Kidney (tissue), 14 donors: ENCODE measurements around the gene UNCX. TPM values are rescaled to one million over a fixed set of nuclear protein-coding genes. Genes with fewer than 3 reads are reported as not detected.
A peak's percentile ranks its signal among the peaks of the same experiment; 100 is the strongest.
"Not testable (repeated sequence)": the region's sequence is repeated elsewhere in the genome, so short reads cannot be mapped to it uniquely, and the experiment has no call there.

Source experiments
- DNase-seq, 5 donors: peaks; one replicate each; pipeline ENCODE4 v3.0.0-alpha.2; 2013 to 2020
- FAIRE-seq: peaks from 2 replicates; lab custom pipeline; 2012; peaks lifted over from hg19 to GRCh38; lab: Jason Lieb, UNC
- H3K27ac ChIP-seq, 2 donors: one replicate each; pipeline ENCODE4 v1.7.0; 2013; ENCODE audit warnings: low read depth in 2 of 2, low read length in 2 of 2, inconsistent platforms in 1 of 2
- H3K27me3 ChIP-seq: one replicate; pipeline ENCODE4 v1.7.1; 2013; ENCODE audit warnings: low read length, inconsistent platforms; ENCODE audit not compliant: control insufficient read depth, insufficient read depth
- H3K36me3 ChIP-seq, 3 donors: one replicate each; pipeline versions ENCODE4 v1.7.0 to v1.7.1; 2013; ENCODE audit warnings: low read length in 3 of 3, control low read depth in 1 of 3, inconsistent platforms in 1 of 3; ENCODE audit not compliant: insufficient read depth in 3 of 3, control insufficient read depth in 2 of 3
- H3K4me1 ChIP-seq, 3 donors: one replicate each; pipeline versions ENCODE4 v1.7.0 to v1.7.1; 2013; ENCODE audit warnings: low read length in 3 of 3, inconsistent platforms in 1 of 3, low read depth in 1 of 3; ENCODE audit not compliant: control insufficient read depth in 2 of 3, insufficient read depth in 2 of 3
- H3K4me3 ChIP-seq, 3 donors: one replicate each; pipeline versions ENCODE4 v1.7.0 to v1.8.1; 2013; ENCODE audit warnings: low read length in 3 of 3, control low read depth in 1 of 3, inconsistent platforms in 1 of 3
- H3K9ac ChIP-seq, 3 donors: one replicate each; pipeline versions ENCODE4 v1.7.0 to v1.7.1; 2013; ENCODE audit warnings: low read length in 3 of 3, control low read depth in 1 of 3, inconsistent platforms in 1 of 3
- H3K9me3 ChIP-seq, 3 donors: one replicate each; pipeline versions ENCODE4 v1.7.0 to v1.7.1; 2013; ENCODE audit warnings: low read length in 3 of 3, control low read depth in 1 of 3, inconsistent platforms in 1 of 3; ENCODE audit not compliant: control insufficient read depth in 2 of 3, insufficient read depth in 1 of 3
- intact Hi-C: fragments of 100-400 bp; cut with DNase I; formaldehyde crosslinking; loops from one replicate; pipeline ENCODE4 v1.11.1; 2022
- polyA plus RNA-seq: library from polyadenylated mRNA; stranded (reverse); fragments of 350-450 nt; fragmentation: Illumina TruSeq; extraction: RNeasy Lipid Tissue Mini Kit (QIAGEN cat#74804); gene quantifications from one replicate; pipeline ENCODE4 v1.2.3, GENCODE V29; 2014; ENCODE audit warnings: low read depth, low replicate concordance; ENCODE audit not compliant: insufficient read depth
- total RNA-seq: library from RNA; stranded (reverse); fragmentation: NEBNext Ultra II Directional; extraction: Animal tissue kit (Norgen Biotek cat#: 25700); gene quantifications from one replicate; pipeline ENCODE4 v1.2.1, GENCODE V29; 2021
- TF ChIP-seq, protein P1 (sequence below): IDR thresholded peaks from 3 replicates; pipeline ENCODE4 v1.5.1; 2012; ENCODE audit warnings: mild to moderate bottlenecking, moderate library complexity, borderline replicate concordance; ENCODE audit not compliant: insufficient read depth; ENCODE audit errors: extremely low read depth
- donor health status: control.
- donor health status: control.
- donor health status: control.
- donor health status: control.
- donor health status: control.
- donor health status: DM: yes; HTN: yes; CAD: no.
- donor health status: Normal renal cell carcinoma (clear cell type).

Gene UNCX
- total and polyA plus RNA-seq, 2 donors from 2014 or later: 1.4 to 2.0 TPM

DNA sequence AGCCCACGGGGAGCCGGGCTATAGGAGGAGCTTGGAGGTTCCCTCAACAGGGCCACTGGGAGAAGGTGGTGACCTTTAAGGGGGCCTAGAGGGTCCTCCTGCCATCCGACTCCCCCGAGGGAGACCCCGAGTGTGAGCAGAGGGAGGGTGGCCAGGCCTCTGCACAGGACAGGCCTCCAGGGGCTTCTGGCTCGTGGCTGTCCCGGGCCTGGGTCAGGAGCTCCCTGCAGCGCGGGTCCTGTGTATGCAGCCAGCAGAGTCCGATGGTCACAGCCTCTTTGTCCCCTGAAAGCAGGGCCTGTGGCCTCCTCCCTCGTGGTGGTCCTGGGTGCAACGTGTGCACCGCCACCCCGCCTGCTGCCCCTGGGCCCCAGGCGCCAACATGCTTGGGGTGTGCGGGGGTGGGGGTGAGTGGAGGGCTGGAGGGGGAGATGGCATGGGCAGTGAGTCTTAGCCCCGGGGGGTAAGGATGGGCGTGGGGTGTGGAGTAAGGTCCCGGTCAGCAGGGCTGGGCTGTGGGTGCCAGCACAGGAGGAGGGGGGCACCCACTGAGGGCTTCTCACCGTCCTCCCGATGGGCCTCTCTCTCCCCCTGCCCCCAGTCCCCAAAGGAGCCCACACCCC is 27.1 kb downstream of the UNCX start:
- peak in 3 of 5 donors; percentile 1 to 55 (median 47) for DNase-seq
- no peaks in the 10 kb centered on the region for H3K4me1 ChIP-seq
- H3K27me3 ChIP-seq: no peaks in the 10 kb centered on the region
- no peak overlapping the region for H3K9ac ChIP-seq
- intact Hi-C loops: no loop called here
- TF ChIP-seq, protein P1, sequence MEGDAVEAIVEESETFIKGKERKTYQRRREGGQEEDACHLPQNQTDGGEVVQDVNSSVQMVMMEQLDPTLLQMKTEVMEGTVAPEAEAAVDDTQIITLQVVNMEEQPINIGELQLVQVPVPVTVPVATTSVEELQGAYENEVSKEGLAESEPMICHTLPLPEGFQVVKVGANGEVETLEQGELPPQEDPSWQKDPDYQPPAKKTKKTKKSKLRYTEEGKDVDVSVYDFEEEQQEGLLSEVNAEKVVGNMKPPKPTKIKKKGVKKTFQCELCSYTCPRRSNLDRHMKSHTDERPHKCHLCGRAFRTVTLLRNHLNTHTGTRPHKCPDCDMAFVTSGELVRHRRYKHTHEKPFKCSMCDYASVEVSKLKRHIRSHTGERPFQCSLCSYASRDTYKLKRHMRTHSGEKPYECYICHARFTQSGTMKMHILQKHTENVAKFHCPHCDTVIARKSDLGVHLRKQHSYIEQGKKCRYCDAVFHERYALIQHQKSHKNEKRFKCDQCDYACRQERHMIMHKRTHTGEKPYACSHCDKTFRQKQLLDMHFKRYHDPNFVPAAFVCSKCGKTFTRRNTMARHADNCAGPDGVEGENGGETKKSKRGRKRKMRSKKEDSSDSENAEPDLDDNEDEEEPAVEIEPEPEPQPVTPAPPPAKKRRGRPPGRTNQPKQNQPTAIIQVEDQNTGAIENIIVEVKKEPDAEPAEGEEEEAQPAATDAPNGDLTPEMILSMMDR: no peak
- H3K36me3 ChIP-seq: no peaks in the 10 kb centered on the region
- no peak overlapping the region for H3K27ac ChIP-seq
- no peaks in the 10 kb centered on the region for H3K9me3 ChIP-seq
- FAIRE-seq: no peak
- H3K4me3 ChIP-seq: no peak overlapping the region

DNA sequence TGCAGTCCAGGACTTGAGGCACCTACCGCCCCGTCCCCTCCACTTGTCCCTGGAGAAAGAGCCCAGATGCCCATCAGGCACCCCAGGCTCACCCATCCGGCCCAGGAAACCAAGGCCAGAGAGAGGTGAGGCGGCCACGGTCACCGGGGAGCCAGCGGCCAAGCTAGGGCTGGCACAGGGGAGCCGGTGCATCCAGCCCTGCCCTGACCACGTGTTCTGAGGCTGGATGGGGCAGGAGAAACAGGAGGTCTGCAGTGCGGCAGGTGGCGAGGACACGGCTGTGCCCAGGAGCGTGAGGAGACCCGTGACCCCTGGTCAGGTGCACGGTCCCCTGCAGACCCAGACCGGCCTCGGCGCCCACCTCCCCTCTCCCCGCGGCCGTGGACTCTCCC is 27.6 kb downstream of the UNCX start:
- no peak for FAIRE-seq
- no peaks in the 10 kb centered on the region for H3K27me3 ChIP-seq
- no peak overlapping the region for H3K9ac ChIP-seq

DNA sequence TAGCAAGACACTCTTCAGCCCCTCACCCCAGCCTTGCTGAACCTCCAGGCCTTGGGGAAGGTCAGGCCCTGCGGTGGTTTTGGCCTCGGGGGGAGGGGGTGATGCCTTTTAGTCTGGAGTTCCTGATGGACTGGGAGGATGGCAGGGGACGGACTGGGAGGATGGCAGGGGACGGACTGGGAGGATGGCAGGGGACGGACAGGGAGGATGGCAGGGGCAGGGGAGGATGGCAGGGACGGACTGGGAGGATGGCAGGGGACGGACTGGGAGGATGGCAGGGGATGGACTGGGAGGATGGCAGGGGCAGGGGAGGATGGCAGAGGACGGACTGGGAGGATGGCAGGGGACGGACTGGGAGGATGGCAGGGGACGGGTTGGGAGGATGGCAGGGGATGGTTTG is 28.4 kb downstream of the UNCX start:
- intact Hi-C loops, H3K9ac ChIP-seq, H3K27ac ChIP-seq, H3K36me3 ChIP-seq, FAIRE-seq, H3K4me1 ChIP-seq, H3K27me3 ChIP-seq, H3K4me3 ChIP-seq, H3K9me3 ChIP-seq: not testable (repeated sequence)
- DNase-seq: peak in 1 of 5 donors; percentile 37

More for the DNA sequence above, 27.6 kb downstream of the UNCX start:
- Histone ChIP-seq H3K4me3 (no peak overlapping the region), H3K27ac (no peak overlapping the region), H3K9me3 (no peaks in the 10 kb centered on the region), H3K36me3 (no peaks in the 10 kb centered on the region), H3K4me1 (no peaks in the 10 kb centered on the region)
- TF ChIP-seq, protein P1: no peak
- DNase-seq: peak in 3 of 5 donors; percentile 39 to 58 (median 50)
- intact Hi-C loops: no loop called here

DNA sequence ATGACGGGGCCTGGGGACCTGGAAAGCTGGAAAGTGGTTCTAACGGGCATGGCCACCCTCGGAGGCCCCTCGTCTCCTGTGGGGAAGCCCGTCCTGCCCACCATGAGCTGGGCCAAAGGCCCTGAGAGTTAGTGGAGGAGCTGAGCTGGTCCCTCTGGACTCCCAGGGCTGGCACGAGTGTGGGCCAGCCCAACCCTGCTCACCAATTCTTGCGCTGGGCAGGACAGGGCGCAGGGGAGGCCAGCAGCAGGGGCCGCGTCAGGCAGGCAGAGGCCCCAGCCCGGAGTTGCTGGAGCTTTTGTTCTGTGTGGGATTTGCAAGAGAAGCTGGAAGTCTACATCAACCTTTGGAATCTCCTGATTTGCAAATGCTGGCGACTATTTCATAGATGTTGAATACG is 29.8 kb downstream of the UNCX start:
- Histone ChIP-seq H3K36me3 (no peaks in the 10 kb centered on the region), H3K4me1 (no peaks in the 10 kb centered on the region), H3K4me3 (no peak overlapping the region), H3K27me3 (no peaks in the 10 kb centered on the region), H3K27ac (no peak overlapping the region), H3K9me3 (no peaks in the 10 kb centered on the region), H3K9ac (no peak overlapping the region)
- intact Hi-C loops: no loop called here
- DNase-seq: peak in 1 of 5 donors; percentile 37
- FAIRE-seq: no peak
- TF ChIP-seq, protein P1: no peak
